ENCODE measurements around the gene MBIP.

MBIP gene

GRCh38 chr14:36306836-36307235, 13.6 kb downstream of the MBIP start:
- no peak for DNase-seq

- DNase-seq: no peak
Measured at GRCh38 chr14:36304895-36305294, 15.5 kb downstream of the MBIP start.

DNA sequence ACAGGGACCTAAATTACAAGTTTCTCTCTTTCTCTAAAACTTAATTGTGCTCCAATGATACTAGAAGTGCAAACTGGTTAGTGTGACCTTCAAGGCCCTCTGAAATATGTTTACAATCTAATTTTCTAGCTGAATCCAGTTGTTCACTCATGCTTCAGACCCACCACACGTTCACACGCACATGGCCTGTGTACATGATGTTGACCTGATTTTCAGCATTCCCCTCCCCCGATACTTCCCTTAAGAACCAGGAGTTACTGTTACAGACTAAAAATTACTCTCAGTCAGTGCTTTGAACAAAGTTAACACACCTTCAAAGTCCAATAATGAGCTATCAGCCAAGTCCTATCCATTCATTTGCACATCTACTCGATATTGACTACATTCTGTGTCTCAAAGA, 16.5 kb downstream of the MBIP start:
- no peak for DNase-seq

GRCh38 chr14:36302823-36303222, 17.6 kb downstream of the MBIP start:
- no peak for DNase-seq

GRCh38 chr14:36301159-36301558, 19.3 kb downstream of the MBIP start:
- DNase-seq: no peak

GRCh38 chr14:36300337-36300736, 20.1 kb downstream of the MBIP start:
- no peak for DNase-seq

DNA sequence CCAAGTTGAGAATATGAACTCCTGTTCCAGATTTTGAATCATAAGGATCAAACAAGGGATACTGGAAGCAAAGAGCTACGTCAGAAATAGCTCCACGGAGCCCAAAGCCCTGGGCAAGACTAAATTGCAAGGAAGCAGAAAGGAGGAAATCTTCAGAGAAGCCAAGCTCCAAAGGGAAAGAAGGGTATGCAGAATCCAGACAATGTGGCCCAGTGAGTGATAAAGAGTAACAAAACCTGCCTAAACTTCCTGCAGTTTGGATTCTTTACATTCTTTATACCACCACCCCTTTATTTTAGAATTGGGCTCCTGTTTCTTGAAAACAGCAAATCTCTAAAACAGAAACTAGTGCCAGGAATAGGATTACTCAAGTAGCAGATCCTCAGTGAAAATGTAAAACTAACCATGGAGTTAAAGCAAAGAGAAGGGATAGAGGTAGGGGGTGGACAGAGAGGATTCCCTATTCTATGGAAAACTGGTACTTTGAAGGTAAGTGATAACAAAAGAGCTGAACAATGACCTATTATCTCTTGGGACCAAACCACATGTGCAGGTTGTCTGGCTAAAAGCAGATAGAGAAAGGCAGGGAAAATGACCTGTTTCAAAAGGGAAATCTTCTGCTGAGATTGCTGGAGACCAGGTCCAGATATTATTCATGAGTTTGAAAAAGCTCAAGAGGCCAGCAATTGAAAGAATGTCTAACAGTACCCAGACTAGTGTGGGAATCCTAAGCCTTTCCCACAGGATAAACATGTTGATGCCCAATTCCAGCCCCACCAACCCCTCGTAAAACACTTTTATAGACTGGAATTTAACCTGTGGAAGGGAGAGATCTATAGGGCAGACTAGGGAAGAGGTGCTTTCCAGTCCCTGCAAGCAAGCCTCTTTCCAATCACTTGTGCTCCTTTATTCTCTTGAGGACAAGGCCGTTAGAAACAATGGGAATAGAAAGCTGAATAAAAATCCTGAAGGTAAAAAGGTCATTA, 24.5 kb downstream of the MBIP start:
- no peak for DNase-seq

DNA sequence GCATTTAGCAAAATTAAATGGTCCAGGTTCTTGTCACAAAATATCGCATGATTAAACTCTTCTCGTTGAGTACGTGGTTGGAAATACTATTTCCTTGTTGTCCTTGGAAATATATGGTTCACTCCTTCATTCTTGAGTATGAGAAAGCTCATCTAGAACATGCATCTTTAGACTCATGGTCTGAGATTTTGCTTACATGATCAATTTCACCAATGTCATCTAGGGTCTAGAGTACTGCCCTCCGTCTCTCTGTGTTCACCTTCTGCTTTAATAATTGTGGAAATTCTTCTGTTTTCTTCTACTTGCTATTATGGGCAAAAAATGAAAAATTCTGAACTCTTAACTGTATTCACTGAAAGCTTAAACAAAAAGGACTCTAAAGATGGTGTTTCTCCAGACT, 25.9 kb downstream of the MBIP start:
- no peak for DNase-seq

- DNase-seq: no peak
Measured at GRCh38 chr14:36293824-36294223, 26.6 kb downstream of the MBIP start.

- DNase-seq: no peak
Measured at GRCh38 chr14:36289954-36290353, 30.5 kb downstream of the MBIP start.

GRCh38 chr14:36288496-36288895, 31.9 kb downstream of the MBIP start:
- no peak for DNase-seq

DNA sequence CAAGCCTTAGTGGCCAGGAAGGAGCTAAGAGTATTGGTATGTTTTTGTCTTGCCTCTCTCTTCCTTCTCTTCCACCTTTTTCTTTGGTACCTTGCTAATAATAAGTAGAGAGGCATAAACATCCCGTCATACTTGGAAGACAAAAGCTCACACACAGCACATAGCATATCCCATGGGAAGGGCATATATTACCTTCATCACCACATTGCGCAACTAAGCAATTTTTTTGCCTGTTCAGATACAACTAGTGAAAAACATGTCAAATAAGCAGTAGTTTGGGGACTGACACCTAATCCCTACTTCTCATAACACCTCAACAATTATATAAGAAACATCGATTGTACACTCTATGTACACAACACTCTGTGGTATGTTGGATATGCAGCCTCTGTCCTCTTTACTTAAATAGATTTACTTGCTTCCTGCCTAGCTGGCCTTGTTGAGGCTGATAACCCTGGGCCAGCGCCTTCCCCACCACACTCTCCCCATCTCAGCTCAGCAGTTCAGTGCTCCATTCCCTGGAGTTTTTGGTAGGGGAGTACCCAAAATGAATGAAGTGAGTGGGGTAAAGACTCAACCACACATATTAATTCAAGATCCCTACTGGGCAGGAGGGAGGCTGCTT, 35.4 kb downstream of the MBIP start:
- no peak for DNase-seq

DNA sequence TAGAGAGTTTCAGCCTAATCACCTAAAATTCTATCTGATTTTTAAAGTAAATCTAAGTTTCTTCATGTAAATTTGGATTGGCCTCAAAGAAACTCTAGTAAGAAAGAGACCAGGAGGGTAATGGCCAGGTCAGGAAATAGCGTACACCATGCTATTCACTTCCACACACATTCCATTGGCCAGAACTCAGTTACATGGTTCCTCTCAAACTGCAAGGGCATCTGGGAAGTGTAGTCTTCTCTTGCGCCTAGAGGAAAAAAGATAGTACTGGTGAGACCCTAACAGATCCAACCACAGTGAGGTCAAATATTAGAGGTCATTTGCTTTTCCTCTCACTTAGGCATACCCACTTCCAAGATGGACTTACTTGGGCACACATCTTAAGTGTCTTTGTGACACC, 39.1 kb downstream of the MBIP start:
- no peak for DNase-seq

DNA sequence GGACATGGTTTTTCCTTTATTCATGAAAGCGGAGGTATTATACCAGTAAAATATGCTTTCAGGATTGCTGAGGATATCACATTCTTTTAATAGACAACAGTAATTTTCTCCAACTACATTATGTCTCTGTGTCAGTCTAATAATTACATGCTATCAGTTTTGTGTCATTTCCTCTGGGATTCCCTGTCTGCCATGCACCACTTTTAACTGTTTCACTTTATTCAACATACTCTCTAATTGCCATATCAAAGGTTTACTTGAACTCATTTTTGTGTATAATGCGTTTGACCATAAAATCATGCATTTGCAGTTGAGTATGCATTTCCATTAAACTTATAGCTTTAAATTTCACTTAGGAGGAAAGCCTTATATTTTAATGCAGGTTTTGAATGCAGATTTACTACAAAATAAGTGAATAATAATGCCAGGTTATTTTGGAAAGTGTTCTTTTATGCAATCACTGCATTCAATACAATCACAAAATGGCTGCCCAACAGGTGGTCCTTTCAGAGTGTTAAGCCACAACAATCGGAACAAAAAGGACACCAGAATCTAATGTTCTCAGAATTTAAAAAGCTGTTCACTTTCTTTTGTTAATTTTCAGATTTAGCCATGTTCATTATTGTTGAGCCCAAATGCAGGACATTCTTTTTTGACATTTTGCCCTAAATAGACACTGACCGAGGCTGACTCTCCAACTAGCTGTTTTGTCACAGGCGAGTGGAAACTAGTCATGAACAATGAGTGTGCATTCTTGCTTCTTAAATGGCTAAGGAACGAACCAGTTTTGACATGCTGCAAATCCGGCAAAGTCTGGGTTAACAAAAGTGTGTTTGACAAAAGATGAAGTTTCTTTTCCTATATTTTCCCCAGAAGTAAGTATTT, 40.9 kb downstream of the MBIP start:
- DNase-seq: no peak

DNA sequence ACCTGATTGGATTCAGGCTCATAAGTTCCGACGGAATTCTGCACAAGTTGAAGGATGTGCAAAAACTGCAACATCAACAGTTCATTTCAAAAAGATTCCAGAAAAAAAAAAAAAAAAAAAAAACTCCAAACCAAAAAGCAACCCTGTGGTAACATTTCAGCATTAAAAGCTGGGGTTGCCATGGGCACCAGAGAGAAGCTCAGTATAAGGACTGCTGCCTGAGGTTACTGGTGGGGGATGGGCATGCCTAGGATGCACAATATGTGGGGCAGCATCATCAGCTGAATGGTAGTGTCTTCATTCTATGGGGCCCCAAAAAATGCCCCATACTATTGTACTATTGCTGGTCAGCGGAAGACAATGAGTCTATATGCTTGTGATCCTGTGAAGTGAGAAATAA, 44.7 kb downstream of the MBIP start:
- no peak for DNase-seq

GRCh38 chr14:36271939-36272907, 48.2 kb downstream of the MBIP start:
- no peak for DNase-seq

GRCh38 chr14:36271222-36271621, 49.2 kb downstream of the MBIP start:
- no peak for DNase-seq

GRCh38 chr14:36270191-36270590, 50.2 kb downstream of the MBIP start:
- no peak for DNase-seq

DNA sequence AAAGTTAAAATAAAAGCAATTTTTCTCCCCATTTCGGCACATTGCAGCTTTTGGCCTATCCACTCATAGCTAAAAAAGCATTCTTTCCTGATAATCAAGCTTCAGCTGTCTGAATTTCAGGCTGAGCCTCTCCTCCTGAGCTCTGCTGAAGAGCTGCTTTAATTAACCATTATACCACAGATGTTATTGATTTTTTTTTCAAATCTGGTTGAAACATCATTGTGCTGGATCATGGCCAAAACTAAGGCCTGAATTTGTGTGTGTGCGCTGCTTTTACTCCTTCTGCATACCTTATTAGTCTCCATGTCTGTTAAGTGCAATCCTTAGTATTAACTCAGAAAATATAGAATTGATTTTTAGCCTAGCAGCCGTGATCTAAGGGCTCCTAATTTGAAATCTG, 52.3 kb downstream of the MBIP start:
- DNase-seq: peak; percentile 74

- DNase-seq: no peak
Measured at GRCh38 chr14:36264595-36264994, 55.8 kb downstream of the MBIP start.

DNA sequence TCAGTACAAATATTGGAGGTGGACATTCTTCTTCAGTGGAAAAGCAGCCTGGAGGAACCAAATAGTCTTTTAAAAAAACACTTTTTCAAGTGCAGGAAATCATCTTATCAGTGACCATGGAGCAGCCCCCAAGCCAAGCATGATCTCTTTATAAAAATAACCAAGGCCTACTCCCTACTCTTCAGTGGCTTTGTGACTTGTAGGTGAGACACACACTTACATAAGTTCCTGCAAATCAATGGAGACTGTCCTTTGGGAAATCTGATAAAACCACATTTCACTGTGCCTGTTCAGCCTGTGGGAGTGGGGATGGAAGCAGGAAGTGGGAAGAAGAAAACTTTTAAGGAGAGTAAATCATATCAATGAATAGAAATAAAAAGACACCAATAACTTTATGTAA, 56.3 kb downstream of the MBIP start:
- DNase-seq: no peak

DNA sequence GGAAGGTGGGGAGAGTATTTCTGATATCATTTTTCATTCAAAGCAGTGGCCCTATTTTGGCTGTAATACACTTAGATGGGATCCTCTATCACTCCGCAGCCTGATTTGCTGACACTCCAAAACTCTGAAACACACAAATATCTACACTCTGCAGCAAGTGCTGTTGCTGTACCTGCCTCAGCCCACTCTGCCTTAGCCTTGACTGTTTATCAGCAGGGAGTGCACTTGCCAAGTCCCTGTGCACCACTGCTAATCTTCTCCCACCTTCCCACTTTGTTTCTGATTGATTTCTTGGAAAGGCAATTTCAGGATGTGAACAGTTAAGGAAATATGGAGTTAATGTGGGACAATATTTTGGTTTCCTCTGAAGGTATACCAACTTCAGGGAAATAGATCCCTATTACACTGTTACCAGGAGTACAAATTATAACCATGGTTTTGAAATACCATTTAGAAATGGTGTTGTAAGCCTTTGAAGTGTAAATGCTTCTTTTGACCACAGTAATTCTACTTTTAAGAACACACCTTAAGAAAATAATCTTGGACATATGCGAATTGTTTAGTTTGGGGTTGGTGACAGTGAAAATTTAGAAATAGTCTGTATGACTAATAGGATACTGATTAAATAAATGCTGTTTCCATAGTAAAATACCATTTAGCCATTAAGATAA, 59.3 kb downstream of the MBIP start:
- no peak for DNase-seq

Data from NCI-H2171 (cell line).